ENCODE results near the gene VTCN1. TPM values are rescaled to one million over a fixed set of nuclear protein-coding genes. Genes with fewer than 3 reads are reported as not detected.

The VTCN1 gene
- total RNA-seq, 1 experiment from 2014 or later, result 0.17 TPM

- H4K20me1 ChIP-seq (ENCODE audit: insufficient read depth), result no peaks in the 10 kb centered on the region
- H3K4me1 ChIP-seq (ENCODE audit: control insufficient read depth in 1 of 2, insufficient read depth in 2 of 2, low read length in 2 of 2), result peaks cover 4 to 8% of the 10 kb centered on the region in 2 experiments; a peak in 3 of 4 replicates
- H3K9me2 ChIP-seq (ENCODE audit: insufficient read depth), result no peaks in the 10 kb centered on the region
- no peaks in the 10 kb centered on the region for H3K27me3 ChIP-seq (ENCODE audit: insufficient read depth, low read length)
- no peak overlapping the region for H3K4me2 ChIP-seq (ENCODE audit: low read length)
- no peak overlapping the region for H3K9ac ChIP-seq (ENCODE audit: low read length)
- ChIA-PET CTCF (no interaction called here), RAD21 (ENCODE audit: low non-redundant PET in 1 of 2, low total read pairs in 2 of 2, uncharacterized antibody in 2 of 2, unreplicated experiment in 2 of 2) (no interaction called here), POLR2A (no interaction called here)
- no peak for ATAC-seq
- no peaks in the 10 kb centered on the region for H3K79me2 ChIP-seq (ENCODE audit: insufficient read depth, low read length)
- no TSS peak for BruUV-seq (replicated peaks)
- H2AFZ ChIP-seq (ENCODE audit: low read depth, low read length, poor library complexity, severe bottlenecking), result no peak overlapping the region
- no peaks in the 10 kb centered on the region for H3K9me3 ChIP-seq (ENCODE audit: control insufficient read depth in 1 of 2, insufficient read depth in 1 of 2, low read depth in 1 of 2, low read length in 2 of 2)
- no peak overlapping the region for H3K4me3 ChIP-seq (replicated peaks in 1 of 2; ENCODE audit: low read depth in 1 of 2, low read length in 2 of 2)
- DNase-seq (ENCODE audit: low read depth, low spot score), result no peak
- peaks cover 33 to 75% of the 10 kb centered on the region in 2 experiments; a peak in 3 of 4 replicates for H3K36me3 ChIP-seq (ENCODE audit: control insufficient read depth in 1 of 2, insufficient read depth in 2 of 2, low read length in 2 of 2)
- intact Hi-C loops (cut with micrococcal nuclease), result no loop called here
- TF ChIP-seq CBX3 (IDR thresholded peaks at IDR 0.05; ENCODE audit: low read depth) (no peak), POLR2AphosphoS5 (IDR thresholded peaks at IDR 0.05; ENCODE audit: low read depth, low read length) (no peak), SRF (IDR thresholded peaks at IDR 0.05; ENCODE audit: low read depth) (no peak), MAX (IDR thresholded peaks at IDR 0.05) (no peak), SP1 (IDR thresholded peaks at IDR 0.05; ENCODE audit: low read depth) (no peak), ELF1 (IDR thresholded peaks at IDR 0.05; ENCODE audit: borderline replicate concordance, low read depth) (no peak)
- H3K27ac ChIP-seq (ENCODE audit: low read depth, low read length), result no peak overlapping the region
These were observed 112.3 kb downstream of the VTCN1 start for GRCh38 chr1:117098287-117098890.

- CTCF ChIA-PET, result interaction anchor here (1.3 kb wide), 1 partner anchor 31 kb away, joined by 3 read pairs; no protein-coding TSS in a partner anchor
- no peak overlapping the region for H3K4me3 ChIP-seq (replicated peaks in 1 of 2; ENCODE audit: low read depth in 1 of 2, low read length in 2 of 2)
- intact Hi-C loops (cut with micrococcal nuclease), result no loop called here
- H4K20me1 ChIP-seq (ENCODE audit: insufficient read depth), result no peaks in the 10 kb centered on the region
- H3K36me3 ChIP-seq (ENCODE audit: control insufficient read depth in 1 of 2, insufficient read depth in 2 of 2, low read length in 2 of 2), result peaks cover 31 to 77% of the 10 kb centered on the region in 2 experiments; a peak in 3 of 4 replicates
- no peaks in the 10 kb centered on the region for H3K9me3 ChIP-seq (ENCODE audit: control insufficient read depth in 1 of 2, insufficient read depth in 1 of 2, low read depth in 1 of 2, low read length in 2 of 2)
- BruUV-seq (replicated peaks), result no TSS peak
- ATAC-seq (no peak), DNase-seq (ENCODE audit: low read depth, low spot score) (no peak)
- POLR2A ChIA-PET, result no interaction called here
- no peak overlapping the region for H2AFZ ChIP-seq (ENCODE audit: low read depth, low read length, poor library complexity, severe bottlenecking)
- peaks cover 4 to 14% of the 10 kb centered on the region in 2 experiments; a peak in 3 of 4 replicates for H3K4me1 ChIP-seq (ENCODE audit: control insufficient read depth in 1 of 2, insufficient read depth in 2 of 2, low read length in 2 of 2)
- RAD21 ChIA-PET (ENCODE audit: low non-redundant PET in 1 of 2, low total read pairs in 2 of 2, uncharacterized antibody in 2 of 2, unreplicated experiment in 2 of 2), result no interaction called here
- H3K9ac ChIP-seq (ENCODE audit: low read length), result no peak overlapping the region
- no peaks in the 10 kb centered on the region for H3K9me2 ChIP-seq (ENCODE audit: insufficient read depth)
- H3K27ac ChIP-seq (ENCODE audit: low read depth, low read length), result peak overlapping the region; percentile 17; the same call in 1 of the 2 replicates
- no peaks in the 10 kb centered on the region for H3K27me3 ChIP-seq (ENCODE audit: insufficient read depth, low read length)
- no peaks in the 10 kb centered on the region for H3K79me2 ChIP-seq (ENCODE audit: insufficient read depth, low read length)
- H3K4me2 ChIP-seq (ENCODE audit: low read length), result no peak overlapping the region
- TF ChIP-seq JUND (IDR thresholded peaks at IDR 0.05), result no peak
- TF ChIP-seq ELF1 (IDR thresholded peaks at IDR 0.05; ENCODE audit: borderline replicate concordance, low read depth), result no peak
- TF ChIP-seq ZBTB33 (IDR thresholded peaks at IDR 0.05; ENCODE audit: extremely low read depth, insufficient replicate concordance, low read length), result no peak
- no peak for TF ChIP-seq ZFX (IDR thresholded peaks at IDR 0.05)
- TF ChIP-seq EGR1 (IDR thresholded peaks at IDR 0.05; ENCODE audit: low read depth), result no peak
- TF ChIP-seq CEBPB (IDR thresholded peaks at IDR 0.05; ENCODE audit: low read depth), result no peak
- no peak for TF ChIP-seq CTCF (IDR thresholded peaks at IDR 0.05 in 2 of 3, conservative IDR thresholded peaks at IDR 0.05 in 1 of 3; ENCODE audit: borderline replicate concordance in 1 of 3, insufficient read depth in 1 of 3, low read depth in 2 of 3, low read length in 2 of 3)
- TF ChIP-seq YY1 (IDR thresholded peaks at IDR 0.05; ENCODE audit: extremely low read depth, insufficient replicate concordance, low read depth, low read length), result no peak
- TF ChIP-seq POLR2A (IDR thresholded peaks at IDR 0.05; ENCODE audit: borderline replicate concordance, extremely low read depth, insufficient read depth, insufficient read length), result no peak
- TF ChIP-seq ATF3 (IDR thresholded peaks at IDR 0.05), result no peak
- no peak for TF ChIP-seq SIN3A (IDR thresholded peaks at IDR 0.05; ENCODE audit: low read depth)
- no peak for TF ChIP-seq EZH2 (IDR thresholded peaks at IDR 0.05)
- TF ChIP-seq ZNF274 (IDR thresholded peaks at IDR 0.05; ENCODE audit: low read depth, low read length), result no peak
These were observed 113.3 kb downstream of the VTCN1 start for GRCh38 chr1:117097443-117097842.
